Activated B cell treated with CpG ODN at 0.5 μM for 24 hours (primary cell): ENCODE measurements around the gene GTF2H1. TPM values are rescaled to one million over a fixed set of nuclear protein-coding genes. Genes with fewer than 3 reads are reported as not detected.

ENCODE experiments used
- ATAC-seq: fragments of 200-7000 bp; cut with Tn5 transposase; one replicate; pipeline ENCODE4 v1.10.0; 2021; ENCODE audit warnings: low read depth, mild to moderate bottlenecking, moderate library complexity
- CTCF ChIA-PET: fragments of 350-600 bp; sonication (Branson Sonifier 250); formaldehyde crosslinking; loops from one replicate; lab custom pipeline; 2021; ENCODE audit warnings: antibody characterized with exemption; lab: Charles Lee
- POLR2A ChIA-PET: fragments of 350-600 bp; sonication (Branson Sonifier 250); formaldehyde crosslinking; loops from one replicate; lab custom pipeline; 2021; ENCODE audit warnings: antibody characterized with exemption; lab: Charles Lee
- DNase-seq: peaks from one replicate; pipeline ENCODE4 v3.0.0; 2022
- H3K27ac Mint-ChIP-seq: one replicate; pipeline ENCODE4 v1.8.0; 2020; ENCODE audit warnings: mixed read lengths
- H3K27me3 Mint-ChIP-seq: one replicate; pipeline ENCODE4 v1.8.0; 2021; ENCODE audit warnings: mixed read lengths
- H3K36me3 Mint-ChIP-seq: one replicate; pipeline ENCODE4 v1.8.0; 2021; ENCODE audit warnings: low read depth, mixed read lengths
- H3K4me1 Mint-ChIP-seq: one replicate; pipeline ENCODE4 v1.8.0; 2021; ENCODE audit warnings: mixed read lengths
- H3K4me3 Mint-ChIP-seq: one replicate; pipeline ENCODE4 v1.8.0; 2020; ENCODE audit warnings: mild to moderate bottlenecking, mixed read lengths
- H3K9me3 Mint-ChIP-seq: one replicate; pipeline ENCODE4 v1.8.0; 2020; ENCODE audit warnings: mixed read lengths
- intact Hi-C: fragments of 100-400 bp; cut with micrococcal nuclease; formaldehyde crosslinking; loops from one replicate; pipeline ENCODE4 v1.15.1; 2024
- total RNA-seq: library from RNA; stranded (reverse); gene quantifications from 2 replicates; pipeline ENCODE4 v1.2.3, GENCODE V29; 2022
- TF ChIP-seq, protein P1 (sequence below): fragments of 200-600 bp; IDR thresholded peaks from one replicate; pipeline ENCODE4 v1.8.0; 2022; ENCODE audit warnings: antibody characterized with exemption, mild to moderate bottlenecking

The GTF2H1 gene
- total RNA-seq = 60.3 and 71.5 TPM in 2 replicates

DNA sequence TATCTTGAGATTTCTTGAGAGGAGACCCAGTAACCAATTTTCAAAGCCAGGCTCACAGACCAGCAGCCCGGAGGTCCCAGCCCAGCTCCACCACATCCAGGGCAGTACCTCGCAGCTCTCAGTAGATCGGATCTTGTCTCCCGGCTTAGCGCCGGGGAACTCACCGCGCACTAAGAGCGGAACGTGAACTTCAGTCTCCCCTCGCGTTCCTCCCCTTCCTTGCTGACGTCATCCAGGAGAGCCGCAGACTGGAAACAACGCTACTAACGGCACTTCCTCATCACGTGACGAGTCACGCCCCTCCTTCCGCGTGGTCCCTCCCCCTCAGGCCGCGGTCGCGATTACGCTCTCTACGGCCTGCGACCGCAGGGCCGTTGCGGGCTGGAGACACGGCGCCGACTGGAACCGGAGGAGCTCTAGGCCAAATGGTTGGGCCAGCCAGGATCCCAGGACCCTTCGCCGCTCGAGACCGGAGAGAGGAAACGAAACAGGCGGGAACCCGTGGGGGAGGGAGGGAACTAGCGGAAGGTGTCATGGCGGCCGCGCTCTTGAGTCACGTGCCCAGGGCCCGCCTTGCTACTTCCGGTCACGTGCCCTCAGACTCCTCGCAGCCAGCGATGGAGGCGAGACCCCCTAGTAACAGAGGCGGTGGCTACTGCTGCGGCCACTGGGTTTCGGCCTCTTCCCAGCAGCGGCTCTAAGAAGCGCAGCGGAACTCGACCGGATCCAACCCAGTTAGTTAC lies at the start of gene GTF2H1, which contains the start of gene HPS5:
Gene GTF2H1, plus strand, starts transcription at position 599 of the 743 bp plus-strand sequence. CDS start 10,508 bp downstream, outside the sequence.
Gene HPS5, minus strand, starts transcription at position 172 of the 743 bp plus-strand sequence. CDS start 4,282 bp downstream, outside the sequence.
- Mint-ChIP-seq H3K27me3 (no peaks in the 10 kb centered on the region), H3K4me3 (peak within 1 kb of the TSS; percentile 99), H3K4me1 (peaks cover 70% of the 10 kb centered on the region), H3K27ac (peak within 1 kb of the TSS; percentile 100), H3K36me3 (peaks cover 59% of the 10 kb centered on the region), H3K9me3 (no peaks in the 10 kb centered on the region)
- CTCF ChIA-PET = interaction anchor here (1.0 to 2.4 kb wide), 3 partner anchors 57 to 78 kb away, joined by 3 to 8 read pairs (median 3); partner anchors contain the start of gene LDHA
- DNase-seq (peak; percentile 93), ATAC-seq (peak; percentile 87)
- intact Hi-C loops = loop anchor here (1.0 to 10.0 kb wide), 12 partner anchors 11 to 970 kb away; partner anchors contain the start of genes IGSF22, LDHA, NCR3LG1 and SAAL1
- TF ChIP-seq, protein P1, sequence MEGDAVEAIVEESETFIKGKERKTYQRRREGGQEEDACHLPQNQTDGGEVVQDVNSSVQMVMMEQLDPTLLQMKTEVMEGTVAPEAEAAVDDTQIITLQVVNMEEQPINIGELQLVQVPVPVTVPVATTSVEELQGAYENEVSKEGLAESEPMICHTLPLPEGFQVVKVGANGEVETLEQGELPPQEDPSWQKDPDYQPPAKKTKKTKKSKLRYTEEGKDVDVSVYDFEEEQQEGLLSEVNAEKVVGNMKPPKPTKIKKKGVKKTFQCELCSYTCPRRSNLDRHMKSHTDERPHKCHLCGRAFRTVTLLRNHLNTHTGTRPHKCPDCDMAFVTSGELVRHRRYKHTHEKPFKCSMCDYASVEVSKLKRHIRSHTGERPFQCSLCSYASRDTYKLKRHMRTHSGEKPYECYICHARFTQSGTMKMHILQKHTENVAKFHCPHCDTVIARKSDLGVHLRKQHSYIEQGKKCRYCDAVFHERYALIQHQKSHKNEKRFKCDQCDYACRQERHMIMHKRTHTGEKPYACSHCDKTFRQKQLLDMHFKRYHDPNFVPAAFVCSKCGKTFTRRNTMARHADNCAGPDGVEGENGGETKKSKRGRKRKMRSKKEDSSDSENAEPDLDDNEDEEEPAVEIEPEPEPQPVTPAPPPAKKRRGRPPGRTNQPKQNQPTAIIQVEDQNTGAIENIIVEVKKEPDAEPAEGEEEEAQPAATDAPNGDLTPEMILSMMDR = no peak
- POLR2A ChIA-PET = interaction anchor here (0.6 to 4.4 kb wide), 22 partner anchors 8 to 312 kb away, joined by 3 to 69 read pairs (median 5); partner anchors contain the start of genes LDHA, SAAL1, SERGEF and SPTY2D1

DNA sequence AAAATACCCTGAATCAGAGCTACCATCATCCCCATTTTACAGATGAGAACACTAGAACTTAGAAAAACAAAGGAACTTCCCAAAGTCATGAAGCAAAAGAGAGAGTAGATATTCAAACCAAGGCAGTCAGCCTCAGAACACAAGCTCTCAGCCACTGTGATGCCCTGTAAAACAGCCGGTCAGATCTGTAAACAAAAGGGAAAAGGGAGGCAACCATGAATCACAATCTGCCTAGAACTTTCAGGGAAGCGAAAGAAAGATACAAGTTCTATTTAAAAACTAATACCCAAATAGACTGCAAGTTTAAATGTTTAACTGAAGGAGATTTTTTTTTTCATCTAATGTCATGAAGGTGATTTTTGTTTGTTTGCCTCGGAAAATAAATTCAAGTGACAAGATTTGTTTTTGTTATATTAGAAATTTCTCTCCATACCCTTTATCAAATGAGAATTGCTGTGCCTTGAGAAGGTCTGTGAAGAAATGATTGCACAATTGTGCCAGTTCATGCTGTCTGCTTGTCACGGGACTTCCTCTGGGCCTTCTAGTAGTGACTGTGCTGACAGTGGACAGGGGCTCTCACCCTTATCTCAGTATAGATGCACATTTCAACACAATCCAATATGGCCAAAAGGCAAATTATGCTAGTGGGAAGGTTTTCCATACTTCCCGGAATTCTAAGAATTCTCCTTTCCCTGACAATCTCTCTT lies 44.6 kb upstream of the GTF2H1 start:
- POLR2A ChIA-PET = interaction anchor here (1.0 kb wide), 1 partner anchor 44 kb away, joined by 3 read pairs; the partner anchor contains the start of genes GTF2H1 and HPS5
- H3K27ac Mint-ChIP-seq = no peak overlapping the region
- no peaks in the 10 kb centered on the region for H3K27me3 Mint-ChIP-seq
- no peak for DNase-seq
- CTCF ChIA-PET = interaction anchor here (1.7 kb wide), 1 partner anchor 34 kb away, joined by 3 read pairs; no protein-coding TSS in a partner anchor
- intact Hi-C loops = no loop called here
- H3K9me3 Mint-ChIP-seq = peaks cover 2% of the 10 kb centered on the region
- H3K36me3 Mint-ChIP-seq = peaks cover 55% of the 10 kb centered on the region
- no peak overlapping the region for H3K4me3 Mint-ChIP-seq
- H3K4me1 Mint-ChIP-seq = peaks cover 35% of the 10 kb centered on the region
- no peak for ATAC-seq
- TF ChIP-seq, protein P1 = no peak

DNA sequence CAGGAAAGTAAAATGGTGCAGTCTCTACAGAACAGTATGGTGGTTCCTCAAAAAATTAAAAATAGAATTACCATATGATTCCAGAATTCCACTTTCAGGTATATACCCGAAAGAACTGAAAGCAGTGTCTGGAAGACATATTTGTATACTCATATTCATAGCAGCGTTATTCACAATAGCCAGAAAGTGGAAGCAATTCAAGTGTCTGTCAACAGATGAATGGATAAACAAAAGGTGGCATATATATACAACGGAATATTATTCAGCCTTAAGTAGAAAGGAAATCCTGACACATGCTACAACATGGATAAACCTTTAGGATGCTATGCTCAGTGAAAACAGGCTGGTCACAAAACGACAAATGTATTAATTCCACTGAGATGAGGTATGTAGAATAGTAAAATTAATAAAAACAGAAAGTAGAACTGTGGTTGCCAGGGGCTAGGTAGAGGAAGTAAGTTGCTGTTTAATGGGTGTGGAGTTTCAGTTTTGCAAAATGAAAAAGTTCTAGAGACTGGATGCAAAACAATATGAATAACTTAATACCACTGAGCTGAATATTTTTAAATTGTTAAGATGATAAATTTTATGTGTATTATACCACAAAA lies 41.8 kb upstream of the GTF2H1 start:
- H3K4me3 Mint-ChIP-seq = peak overlapping the region; percentile 62
- ChIA-PET POLR2A (interaction anchor here (0.6 to 4.1 kb wide), 8 partner anchors 28 to 269 kb away, joined by 3 to 25 read pairs (median 4); partner anchors contain the start of genes GTF2H1, HPS5 and LDHA), CTCF (interaction anchor here (3.8 kb wide), 1 partner anchor 37 kb away, joined by 17 read pairs; no protein-coding TSS in a partner anchor)
- TF ChIP-seq, protein P1 = no peak
- H3K9me3 Mint-ChIP-seq = no peaks in the 10 kb centered on the region
- peaks cover 41% of the 10 kb centered on the region for H3K4me1 Mint-ChIP-seq
- H3K36me3 Mint-ChIP-seq = peaks cover 68% of the 10 kb centered on the region
- DNase-seq = no peak
- intact Hi-C loops = loop anchor here (1.0 kb wide), 2 partner anchors 37 to 42 kb away; partner anchors contain the start of genes GTF2H1 and HPS5
- peak overlapping the region; percentile 84 for H3K27ac Mint-ChIP-seq
- ATAC-seq = peak; percentile 79
- no peaks in the 10 kb centered on the region for H3K27me3 Mint-ChIP-seq

DNA sequence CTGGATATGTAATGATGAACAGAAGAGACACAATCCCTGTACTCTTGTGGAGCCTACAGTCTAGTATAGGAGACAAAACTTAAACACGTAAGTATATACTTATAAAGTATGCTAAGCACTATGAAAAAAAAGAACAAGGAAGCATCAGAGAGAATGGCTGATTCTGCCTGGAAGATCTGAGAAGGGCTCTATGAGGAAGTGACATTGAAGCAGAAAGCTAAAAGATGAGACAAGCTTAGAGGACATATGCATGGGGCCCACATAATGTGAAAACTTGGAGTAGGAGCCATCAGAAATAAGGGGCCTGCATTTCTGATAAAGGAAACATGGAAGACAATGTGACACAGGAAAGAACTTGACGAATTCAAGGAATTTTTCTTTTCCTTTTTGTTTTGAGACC lies 39.7 kb upstream of the GTF2H1 start:
- DNase-seq (no peak), ATAC-seq (peak; percentile 72)
- Mint-ChIP-seq H3K9me3 (no peaks in the 10 kb centered on the region), H3K27me3 (no peaks in the 10 kb centered on the region), H3K4me3 (no peak overlapping the region), H3K36me3 (peaks cover 80% of the 10 kb centered on the region), H3K4me1 (peaks cover 41% of the 10 kb centered on the region), H3K27ac (peak overlapping the region; percentile 84)
- ChIA-PET CTCF (interaction anchor here (0.7 to 3.8 kb wide), 2 partner anchors 39 to 448 kb away, joined by 3 to 17 read pairs; no protein-coding TSS in a partner anchor), POLR2A (interaction anchor here (0.6 to 4.1 kb wide), 6 partner anchors 28 to 1495 kb away, joined by 4 to 25 read pairs (median 5); partner anchors contain the start of genes GTF2H1, HPS5 and SPTY2D1)
- intact Hi-C loops = loop anchor here (1.0 kb wide), 1 partner anchor 29 kb away; no protein-coding TSS in a partner anchor
- TF ChIP-seq, protein P1 = no peak
